ENCODE measurements around the gene CEP57L1.
"Not testable (repeated sequence)": the region's sequence is repeated elsewhere in the genome, so short reads cannot be mapped to it uniquely, and the experiment has no call there.

CEP57L1 gene

GRCh38 chr6:109117346-109118035 lies 22.2 kb downstream of the CEP57L1 start:
- no peak for DNase-seq

GRCh38 chr6:109118337-109118736 lies 23.0 kb downstream of the CEP57L1 start:
- no peak for DNase-seq

- no peak for DNase-seq
These were observed 23.6 kb downstream of the CEP57L1 start for GRCh38 chr6:109118871-109119354.

- no peak for DNase-seq
These were observed 26.1 kb downstream of the CEP57L1 start for GRCh38 chr6:109121411-109121810.

- no peak for DNase-seq
These were observed 28.9 kb downstream of the CEP57L1 start for GRCh38 chr6:109124219-109124618.

GRCh38 chr6:109125504-109125903 lies 30.2 kb downstream of the CEP57L1 start:
- no peak for DNase-seq

- DNase-seq, result no peak
These were observed 34.8 kb downstream of the CEP57L1 start for GRCh38 chr6:109130065-109130464.

- DNase-seq, result not testable (repeated sequence)
These were observed 40.3 kb downstream of the CEP57L1 start for GRCh38 chr6:109135600-109135999.

GRCh38 chr6:109136039-109136438 lies 40.7 kb downstream of the CEP57L1 start:
- DNase-seq, result not testable (repeated sequence)

- not testable (repeated sequence) for DNase-seq
These were observed 41.2 kb downstream of the CEP57L1 start for GRCh38 chr6:109136530-109136929.

GRCh38 chr6:109139109-109139508 lies 43.8 kb downstream of the CEP57L1 start:
- no peak for DNase-seq

GRCh38 chr6:109142067-109142466 lies 46.8 kb downstream of the CEP57L1 start:
- DNase-seq, result not testable (repeated sequence)

GRCh38 chr6:109143191-109143590 lies 47.9 kb downstream of the CEP57L1 start:
- no peak for DNase-seq

GRCh38 chr6:109148251-109148650 lies 52.9 kb downstream of the CEP57L1 start:
- not testable (repeated sequence) for DNase-seq

GRCh38 chr6:109148716-109149115 lies 53.4 kb downstream of the CEP57L1 start:
- not testable (repeated sequence) for DNase-seq

- DNase-seq, result no peak
These were observed 58.4 kb downstream of the CEP57L1 start for GRCh38 chr6:109153752-109154151.

GRCh38 chr6:109164331-109164730 lies 69.0 kb downstream of the CEP57L1 start:
- DNase-seq, result no peak

GRCh38 chr6:109165392-109165974 lies 70.2 kb downstream of the CEP57L1 start:
- no peak for DNase-seq

- no peak for DNase-seq
These were observed 71.4 kb downstream of the CEP57L1 start for GRCh38 chr6:109166673-109167072.

- DNase-seq, result no peak
These were observed 72.3 kb downstream of the CEP57L1 start for GRCh38 chr6:109167562-109167961.

GRCh38 chr6:109170333-109170732 lies 75.0 kb downstream of the CEP57L1 start:
- DNase-seq, result no peak

GRCh38 chr6:109172101-109172746 lies 76.9 kb downstream of the CEP57L1 start:
- DNase-seq, result no peak

GRCh38 chr6:109174916-109175315 lies 79.6 kb downstream of the CEP57L1 start:
- DNase-seq, result no peak

- no peak for DNase-seq
These were observed 83.6 kb downstream of the CEP57L1 start for GRCh38 chr6:109178921-109179320.
